Pons (tissue), 1 donor: ENCODE results near the gene TMPRSS2.

Source experiments
- DNase-seq: peaks from one replicate; pipeline ENCODE4 v3.0.0-alpha.2; 2016; ENCODE audit warnings: low spot score

The TMPRSS2 gene

DNA sequence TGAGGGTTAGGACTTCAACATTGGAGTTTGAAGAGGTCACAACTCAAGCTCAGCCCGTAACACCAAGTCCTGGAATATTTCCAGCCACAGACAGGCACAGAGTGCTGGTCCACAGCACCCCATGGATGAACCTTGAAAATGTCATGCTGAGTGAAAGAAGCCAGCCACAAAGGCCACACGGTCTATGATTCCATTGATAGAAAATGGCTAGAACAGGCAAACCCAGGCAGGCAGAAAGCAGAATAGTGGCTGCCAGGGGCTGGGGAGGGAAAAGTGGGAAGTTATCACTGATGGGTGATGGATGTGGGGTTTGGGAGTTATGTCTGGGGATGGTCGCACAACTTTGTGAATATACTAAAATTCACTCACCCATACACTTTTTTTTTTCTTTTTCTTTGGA, 60.6 kb downstream of the TMPRSS2 start:
- DNase-seq, result no peak

DNA sequence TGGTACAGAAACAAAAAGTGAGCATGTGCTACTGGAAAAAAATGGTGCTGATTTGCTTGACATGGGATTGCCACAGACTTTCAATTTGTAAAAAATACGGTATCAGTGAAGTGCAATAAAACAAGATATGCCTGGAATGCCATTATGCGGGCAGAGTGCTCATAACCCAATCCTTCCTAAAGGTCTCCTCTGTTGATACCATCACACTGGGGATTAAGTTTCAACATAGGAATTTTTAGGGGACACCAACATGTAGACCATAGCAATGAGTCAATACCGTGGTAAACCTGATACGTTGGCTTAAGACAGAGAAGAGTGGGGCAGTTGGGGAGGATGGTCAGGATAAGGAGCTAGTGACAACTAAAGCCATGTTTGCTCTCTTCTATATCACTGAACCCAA, 61.4 kb downstream of the TMPRSS2 start:
- DNase-seq, result no peak

GRCh38 chr21:41445465-41445862, 62.5 kb downstream of the TMPRSS2 start:
- no peak for DNase-seq

GRCh38 chr21:41444703-41445464, 63.1 kb downstream of the TMPRSS2 start:
- DNase-seq, result no peak

DNA sequence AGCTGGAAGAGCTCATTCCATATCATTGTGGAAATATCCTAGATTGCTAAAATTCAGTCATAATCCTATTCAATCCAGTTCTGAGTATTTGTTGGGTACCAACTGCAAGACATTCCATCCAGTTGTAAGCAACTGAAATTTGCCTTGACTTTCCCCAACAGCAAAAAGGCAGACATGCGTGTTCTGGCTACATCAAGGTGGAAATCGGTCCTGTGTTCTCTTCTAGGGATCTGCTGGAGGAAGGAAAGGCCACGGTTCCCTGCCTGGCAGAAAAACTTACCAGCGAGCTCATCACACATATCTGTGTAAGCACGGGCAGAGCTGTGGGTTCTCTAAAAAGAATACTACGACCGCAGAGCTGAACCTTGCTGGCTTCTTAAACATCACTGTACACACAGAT, 64.4 kb downstream of the TMPRSS2 start:
- DNase-seq, result no peak

DNA sequence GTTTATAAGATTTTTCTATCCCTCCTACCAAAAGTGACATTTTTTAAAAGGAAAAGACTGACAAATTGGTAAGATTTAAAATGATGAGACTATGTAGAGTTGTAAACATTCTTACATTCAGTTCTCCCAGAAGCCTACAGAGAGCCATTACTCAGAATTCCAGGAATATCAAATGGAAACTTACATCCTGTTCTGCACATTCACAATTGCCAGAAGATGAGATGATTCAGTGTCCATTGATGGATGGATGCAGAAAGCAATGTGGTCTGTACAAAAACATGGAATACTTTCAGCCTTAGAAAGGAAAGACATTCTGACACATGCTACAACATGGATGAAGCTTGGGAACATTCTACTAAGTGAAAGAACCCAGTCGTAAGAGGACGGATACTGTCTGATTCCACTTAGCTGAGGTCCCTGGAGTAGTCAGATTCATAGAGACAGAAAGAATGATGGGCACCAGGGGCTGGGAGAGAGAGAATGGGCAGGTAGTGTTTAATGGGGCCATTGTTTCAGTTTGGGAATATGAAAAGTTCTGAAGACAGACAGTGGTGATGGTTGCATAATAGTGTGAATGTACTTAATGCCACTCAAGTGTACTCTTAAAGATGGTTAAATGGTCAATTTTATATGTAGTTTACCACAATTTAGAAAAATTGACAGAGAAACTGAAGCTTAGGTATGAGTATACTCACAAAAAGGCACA, 65.3 kb downstream of the TMPRSS2 start:
- DNase-seq, result no peak

DNA sequence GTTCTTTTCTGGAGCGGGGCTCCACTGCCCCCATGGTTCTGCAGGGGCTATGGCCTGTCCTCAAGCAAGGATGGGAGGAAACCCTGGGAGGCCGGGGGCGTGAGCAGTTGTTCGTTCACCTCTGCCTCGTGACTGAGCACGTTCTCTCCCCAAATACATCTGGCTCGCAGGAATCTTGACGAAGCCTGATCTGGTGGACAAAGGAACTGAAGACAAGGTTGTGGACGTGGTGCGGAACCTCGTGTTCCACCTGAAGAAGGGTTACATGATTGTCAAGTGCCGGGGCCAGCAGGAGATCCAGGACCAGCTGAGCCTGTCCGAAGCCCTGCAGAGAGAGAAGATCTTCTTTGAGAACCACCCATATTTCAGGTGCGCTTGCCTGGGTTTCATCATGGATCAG, 66.4 kb downstream of the TMPRSS2 start:
- DNase-seq, result no peak

GRCh38 chr21:41439248-41439647, 68.7 kb downstream of the TMPRSS2 start:
- no peak for DNase-seq

- DNase-seq, result no peak
Observed at GRCh38 chr21:41438425-41439113, 69.4 kb downstream of the TMPRSS2 start.

- no peak for DNase-seq
Observed at GRCh38 chr21:41437729-41438128, 70.2 kb downstream of the TMPRSS2 start.

GRCh38 chr21:41435706-41436105, 72.3 kb downstream of the TMPRSS2 start:
- no peak for DNase-seq

GRCh38 chr21:41433566-41433965, 74.4 kb downstream of the TMPRSS2 start:
- no peak for DNase-seq

- no peak for DNase-seq
Observed at GRCh38 chr21:41432562-41433460, 75.1 kb downstream of the TMPRSS2 start.

- no peak for DNase-seq
Observed at GRCh38 chr21:41431788-41432548, 76.0 kb downstream of the TMPRSS2 start.

DNA sequence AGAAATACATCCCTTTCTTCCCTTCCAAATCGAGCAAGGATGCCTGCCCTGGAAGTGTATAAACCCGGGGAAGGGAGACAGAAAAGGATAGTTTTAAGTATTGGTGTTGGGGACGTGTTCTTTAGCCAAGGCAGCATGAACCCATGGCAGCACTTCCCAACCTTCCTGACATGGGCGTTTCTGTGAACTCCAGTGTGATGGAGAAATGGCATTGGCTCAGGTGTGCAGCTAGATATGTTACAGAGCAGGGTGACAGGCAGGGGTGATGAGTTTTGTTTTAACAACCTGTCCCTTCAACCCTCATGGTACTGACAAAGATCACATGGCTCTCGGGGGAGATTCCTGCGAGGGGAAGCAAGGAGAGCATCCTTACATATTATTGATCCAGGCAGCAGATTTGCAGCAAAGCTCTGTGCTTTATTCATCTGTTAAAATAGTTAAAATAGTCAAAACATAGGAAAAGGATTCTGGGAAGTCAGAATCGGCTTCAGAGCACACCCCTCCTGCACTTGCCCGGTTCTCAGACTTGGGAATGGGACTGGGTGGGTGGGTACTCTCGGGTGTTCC, 78.0 kb downstream of the TMPRSS2 start:
- DNase-seq, result no peak

DNA sequence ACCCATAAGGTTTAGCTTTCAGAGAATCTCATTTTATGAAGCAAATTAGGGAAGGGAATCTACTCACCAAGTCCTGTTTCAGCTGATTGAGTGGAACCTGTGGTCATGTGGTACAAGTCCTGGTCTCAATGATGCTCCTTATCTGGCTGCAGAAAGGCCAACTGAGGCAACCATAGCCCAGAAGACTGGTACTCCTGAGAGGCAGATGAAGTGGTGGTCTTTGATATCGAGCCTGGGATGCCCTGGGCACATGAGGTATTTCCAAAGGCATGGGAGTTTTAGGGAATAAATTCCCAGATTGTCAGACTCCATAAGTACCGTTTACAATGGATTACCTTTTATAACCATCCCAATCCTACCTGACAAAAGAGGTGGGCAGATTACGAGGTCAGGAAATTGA, 78.7 kb downstream of the TMPRSS2 start:
- DNase-seq, result no peak

GRCh38 chr21:41428847-41429246, 79.1 kb downstream of the TMPRSS2 start:
- DNase-seq, result no peak

DNA sequence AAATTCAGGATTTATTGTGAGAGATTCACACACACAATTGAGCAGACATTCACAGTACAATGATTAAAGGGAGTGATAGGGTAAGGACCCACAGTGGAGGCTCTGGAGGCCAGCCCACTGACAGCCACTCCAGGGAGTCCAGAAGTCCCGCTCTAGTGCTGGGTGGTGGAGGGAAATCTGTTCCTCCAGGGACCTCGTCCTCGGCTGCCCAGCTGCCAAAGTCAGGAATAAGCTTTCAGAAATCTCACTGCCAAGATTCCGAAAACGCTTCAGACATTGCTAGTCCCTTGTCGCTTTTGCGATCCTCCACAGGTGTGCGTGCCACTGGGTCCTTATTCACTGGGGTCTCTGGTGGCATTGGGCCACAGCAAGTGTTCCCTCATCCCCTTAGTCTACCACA, 79.6 kb downstream of the TMPRSS2 start:
- no peak for DNase-seq

DNA sequence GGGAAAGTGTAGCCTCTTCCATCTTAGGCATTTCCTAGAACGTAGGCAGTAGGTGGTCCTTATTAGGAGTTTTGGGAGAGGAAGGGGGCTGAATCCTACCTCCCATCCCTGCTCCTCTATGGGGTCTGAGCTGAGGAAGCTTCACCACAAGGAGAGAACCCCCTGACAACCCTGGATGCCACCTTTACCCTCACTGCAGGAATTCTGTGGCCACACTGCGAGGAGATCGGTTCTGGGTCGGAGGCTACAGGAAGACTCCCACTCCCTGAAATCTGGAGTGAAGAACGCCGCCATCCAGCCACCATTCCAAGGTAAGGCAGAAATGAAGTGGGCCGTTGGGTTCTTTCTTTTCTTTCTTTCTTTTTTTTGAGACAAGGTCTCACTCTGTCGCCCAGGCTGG, 80.4 kb downstream of the TMPRSS2 start:
- DNase-seq, result no peak

- no peak for DNase-seq
Observed at GRCh38 chr21:41426676-41427404, 81.1 kb downstream of the TMPRSS2 start.
